GM21390 (cell line): ENCODE measurements around the gene LRG1.
"Not testable (repeated sequence)": the region's sequence is repeated elsewhere in the genome, so short reads cannot be mapped to it uniquely, and the experiment has no call there.

ENCODE experiments used
- ATAC-seq: cut with Tn5 transposase; IDR thresholded peaks from one replicate; pipeline ENCODE4 v1.9.1; 2021; ENCODE audit not compliant: unreplicated experiment

LRG1 gene

GRCh38 chr19:4553092-4553695, 13.4 kb upstream of the LRG1 start:
- no peak for ATAC-seq

GRCh38 chr19:4552525-4552819, 12.6 kb upstream of the LRG1 start:
- ATAC-seq: no peak

GRCh38 chr19:4550479-4551050, 10.7 kb upstream of the LRG1 start:
- no peak for ATAC-seq

- ATAC-seq: no peak
These were observed 10.2 kb upstream of the LRG1 start for GRCh38 chr19:4550018-4550417.

GRCh38 chr19:4548238-4548584, 8.4 kb upstream of the LRG1 start:
- no peak for ATAC-seq

GRCh38 chr19:4547303-4548237, 7.7 kb upstream of the LRG1 start:
- ATAC-seq: no peak

- no peak for ATAC-seq
These were observed 4.2 kb upstream of the LRG1 start for GRCh38 chr19:4543842-4544647.

GRCh38 chr19:4542896-4543841, 3.3 kb upstream of the LRG1 start:
- ATAC-seq: no peak

- not testable (repeated sequence) for ATAC-seq
These were observed 1.9 kb upstream of the LRG1 start for GRCh38 chr19:4541806-4542145.

- no peak for ATAC-seq
These were observed 1.4 kb upstream of the LRG1 start for GRCh38 chr19:4541114-4541805.

GRCh38 chr19:4539169-4539692, 605 bp downstream of the LRG1 start:
- no peak for ATAC-seq

- no peak for ATAC-seq
These were observed 1.3 kb downstream of the LRG1 start for GRCh38 chr19:4538601-4538954.

GRCh38 chr19:4537953-4538600, 1.8 kb downstream of the LRG1 start:
- ATAC-seq: no peak

GRCh38 chr19:4536798-4537197, 3.0 kb downstream of the LRG1 start:
- ATAC-seq: no peak

- no peak for ATAC-seq
These were observed 4.8 kb downstream of the LRG1 start, which contains the start of gene PLIN5 for GRCh38 chr19:4534836-4535658. Gene PLIN5 (minus strand): TSS chr19:4535224. CDS start chr19:4534074, 1,150 bp downstream.

GRCh38 chr19:4533835-4534424, 5.9 kb downstream of the LRG1 start:
- ATAC-seq: no peak

GRCh38 chr19:4533334-4533733, 6.5 kb downstream of the LRG1 start:
- no peak for ATAC-seq
